Inferior parietal cortex (tissue), 1 donor: ENCODE measurements around the gene DUSP22.
A peak's percentile ranks its signal among the peaks of the same experiment; 100 is the strongest.

Source experiments
- DNase-seq: peaks from one replicate; pipeline ENCODE4 v3.0.0-alpha.2; 2016; ENCODE audit errors: extremely low spot score

Gene DUSP22

DNA sequence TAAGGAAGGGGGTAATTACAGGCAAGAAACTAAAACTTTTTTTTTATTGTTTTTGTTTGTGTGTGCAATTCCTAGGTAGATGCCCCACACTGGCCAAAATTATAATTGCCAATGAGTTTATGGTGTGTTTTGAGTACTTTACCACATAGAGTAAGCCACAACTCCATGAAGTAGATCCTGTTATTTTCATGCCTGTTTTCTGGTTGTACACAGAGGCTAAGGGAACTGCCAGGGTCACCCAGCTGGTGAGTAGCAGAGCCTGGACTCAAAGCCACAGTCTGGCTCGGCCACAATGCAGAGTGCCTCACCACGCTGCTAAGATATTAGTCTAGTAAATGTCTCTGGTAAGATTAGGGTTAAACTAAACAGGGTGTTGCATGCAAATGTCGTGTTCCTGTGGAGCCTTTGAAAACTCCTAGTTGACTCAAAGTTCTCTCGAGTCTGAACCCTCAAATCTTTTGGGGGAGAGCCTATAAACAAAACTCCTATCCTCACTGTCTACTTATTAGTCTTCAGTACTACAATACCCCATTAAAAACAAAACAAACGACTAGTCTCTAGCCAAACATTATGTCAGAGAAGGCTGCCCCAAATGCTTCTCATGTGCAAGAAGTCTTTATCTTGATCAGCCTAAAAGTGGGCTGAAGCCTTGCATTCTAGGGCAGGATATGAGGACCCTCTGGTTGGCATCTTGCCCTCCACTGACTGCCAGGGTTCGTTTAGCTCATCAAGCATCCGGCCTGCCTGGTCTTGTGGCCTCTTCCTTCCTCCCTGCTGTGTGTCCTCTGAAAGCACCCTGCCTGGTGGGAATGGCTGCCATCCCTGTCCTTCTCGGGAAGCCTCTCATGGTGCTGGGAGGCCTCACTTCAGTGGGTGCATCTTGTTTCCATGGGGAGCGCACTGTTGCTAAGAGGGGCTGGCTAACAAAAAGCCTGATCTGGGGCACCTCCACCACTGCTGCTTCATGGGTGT, 4.2 kb downstream of the DUSP22 start:
- DNase-seq: peak; percentile 76

DNA sequence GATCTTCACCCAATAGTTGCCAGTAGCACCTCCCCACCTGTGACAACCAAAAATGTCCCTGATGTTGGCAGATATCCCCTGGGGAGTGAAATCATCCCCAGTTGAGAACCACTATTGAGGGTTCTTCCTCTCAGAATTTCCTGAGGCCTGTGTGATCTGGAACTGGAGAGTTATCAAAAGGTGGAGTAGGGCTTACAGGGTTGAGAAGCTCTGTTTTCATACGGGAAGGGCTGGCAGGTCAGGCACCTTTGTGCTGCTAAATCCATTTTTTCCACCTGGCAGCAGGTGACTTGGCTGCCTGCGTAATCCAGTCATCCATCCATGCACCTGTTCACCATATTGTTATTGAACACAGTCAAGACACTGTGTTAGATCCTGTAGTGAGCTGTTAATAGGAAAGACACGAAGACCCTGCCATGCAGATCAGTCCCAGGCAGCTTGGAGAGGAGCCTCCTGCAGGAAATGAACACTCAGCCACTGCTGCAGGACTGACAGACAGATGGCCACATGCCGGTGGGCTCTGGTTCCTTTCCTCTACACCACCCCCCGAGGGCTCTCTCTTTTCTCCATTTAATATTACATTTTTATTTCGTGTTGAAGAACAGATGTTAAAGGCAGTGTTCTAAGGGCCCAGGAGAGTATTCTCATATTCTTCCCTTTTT, 5.4 kb downstream of the DUSP22 start:
- DNase-seq: no peak

DNA sequence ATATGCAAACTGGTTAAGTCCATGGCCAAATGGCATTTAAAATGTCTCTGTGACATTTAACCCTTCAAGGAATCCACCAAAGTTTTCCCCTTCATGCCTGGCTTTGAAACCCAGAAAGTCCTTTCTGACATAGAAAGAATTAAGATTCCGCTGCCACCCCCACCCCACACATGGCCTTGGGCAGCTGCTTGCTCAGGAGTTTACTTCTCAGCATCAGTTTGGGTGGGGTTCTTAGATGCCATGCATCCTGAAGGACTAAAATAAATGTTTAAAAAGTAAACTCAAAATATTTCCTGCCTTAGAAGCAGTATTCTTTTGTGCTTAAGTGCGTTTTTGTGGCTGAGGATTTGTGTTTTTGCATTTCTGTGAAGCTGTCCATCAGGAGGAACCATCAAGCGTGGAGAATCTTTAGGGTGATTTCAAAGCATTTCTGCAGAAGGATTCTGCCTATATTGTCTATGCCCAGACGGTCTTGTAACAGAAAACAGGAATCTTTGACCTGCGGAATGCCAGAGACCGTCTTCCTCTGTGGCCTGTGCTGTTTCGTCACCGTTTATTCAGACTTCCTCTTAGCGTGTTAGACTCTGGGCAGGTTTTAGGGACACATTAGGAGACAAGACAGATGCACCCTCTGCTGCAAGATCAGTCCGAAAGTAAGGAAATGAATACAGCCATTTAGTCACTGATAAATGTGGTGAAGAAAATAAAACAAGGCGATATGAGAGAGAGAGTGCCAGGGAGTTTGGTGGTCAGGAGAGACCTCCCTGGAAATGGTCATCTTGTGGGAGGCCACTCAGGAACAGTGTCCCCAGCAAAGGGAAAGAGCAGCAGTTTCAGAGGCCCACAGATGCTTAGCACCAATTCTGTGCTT, 6.2 kb downstream of the DUSP22 start:
- no peak for DNase-seq

DNA sequence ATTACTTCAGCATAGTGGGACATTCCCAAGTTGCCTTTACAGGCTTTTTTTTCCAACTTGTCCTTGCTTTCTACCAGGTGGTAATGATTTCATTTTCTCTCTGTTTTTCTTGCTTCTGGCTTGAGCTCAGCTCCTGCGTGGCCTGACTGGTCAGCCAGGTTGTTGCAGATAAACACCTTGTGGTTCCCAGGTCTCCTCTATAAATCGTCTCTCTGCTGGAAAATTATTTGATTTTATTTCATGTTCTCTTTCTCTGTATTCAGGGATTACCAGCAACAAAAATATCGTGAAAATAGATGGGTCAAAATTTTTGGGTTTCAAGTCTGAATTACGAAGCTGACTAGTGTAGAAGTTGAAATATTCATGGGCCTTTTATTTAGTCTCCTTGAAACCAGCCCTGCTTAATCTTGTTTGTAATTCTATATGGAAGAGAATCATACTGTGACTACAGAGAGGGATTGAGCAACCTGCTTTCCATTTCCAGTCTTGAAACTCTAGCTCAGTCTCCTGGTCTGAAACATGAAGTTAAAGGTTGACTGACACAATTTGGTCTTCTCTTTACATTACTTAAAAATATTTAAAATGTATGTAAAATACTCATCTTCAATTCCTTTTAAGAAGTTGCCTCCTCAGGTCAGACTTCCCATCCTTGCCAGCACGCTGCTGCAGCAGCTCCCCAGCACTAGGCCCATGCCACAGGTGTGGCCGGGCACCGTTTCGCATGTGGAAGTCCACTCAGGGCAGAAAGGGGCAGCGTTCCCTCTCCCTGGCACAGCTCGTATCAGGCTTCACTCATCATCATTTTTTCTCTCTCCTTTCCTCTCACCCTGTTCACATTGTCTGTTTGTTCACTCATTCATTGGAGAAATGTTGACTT, 7.1 kb downstream of the DUSP22 start:
- DNase-seq: no peak

DNA sequence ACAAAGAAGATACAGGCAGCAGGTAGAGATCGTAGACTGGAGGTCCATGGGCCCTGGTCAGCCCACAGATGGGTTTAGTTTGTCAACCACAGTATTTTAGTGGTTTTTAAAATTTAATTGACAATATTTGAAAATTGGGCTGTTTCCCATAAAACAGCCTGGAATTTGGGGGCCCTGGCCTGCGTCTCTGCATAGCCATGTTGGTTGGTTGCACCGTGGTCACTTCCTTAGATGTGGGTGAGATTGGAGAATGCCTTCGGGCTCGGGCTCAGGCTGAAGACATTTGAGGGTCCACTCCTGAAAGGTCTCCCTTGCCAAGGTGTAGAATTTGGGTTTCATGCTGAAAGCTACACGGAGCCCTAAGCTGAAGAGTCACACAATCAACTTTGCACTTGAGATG, 7.7 kb downstream of the DUSP22 start:
- DNase-seq: no peak

DNA sequence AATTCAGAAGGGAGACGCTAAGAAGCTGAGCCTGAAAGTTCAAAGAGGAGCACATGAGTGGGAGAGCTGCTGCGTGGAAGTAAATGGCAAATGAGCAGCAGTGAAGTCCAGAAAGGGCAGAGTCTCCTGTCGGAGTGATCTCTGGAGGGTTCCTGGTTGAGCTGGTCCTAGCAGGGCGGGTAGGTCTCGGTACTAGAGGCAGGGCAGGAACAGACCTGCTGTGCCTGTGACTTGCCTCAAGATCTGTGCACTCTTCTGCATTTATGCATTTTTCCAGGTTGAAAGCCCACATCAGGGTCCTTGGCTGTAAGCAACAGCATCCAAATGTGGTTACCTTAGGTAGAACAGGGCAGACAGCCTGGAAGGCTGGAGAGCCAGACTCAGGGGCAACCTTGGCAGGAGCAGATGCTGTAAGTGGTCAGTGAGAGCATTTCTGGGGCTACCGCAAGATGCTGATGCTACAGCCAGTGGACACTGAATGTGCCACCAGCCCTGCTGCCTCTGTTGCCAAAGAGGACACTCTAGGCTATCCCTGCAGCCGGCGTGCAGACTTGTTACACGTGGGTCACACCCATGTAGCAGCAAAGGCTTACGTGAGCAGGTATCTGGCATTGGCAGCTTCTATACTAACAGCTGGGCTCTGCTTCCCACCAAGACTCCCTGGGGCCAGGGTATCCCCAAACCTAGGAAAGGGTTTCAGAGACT, 8.4 kb downstream of the DUSP22 start:
- no peak for DNase-seq

DNA sequence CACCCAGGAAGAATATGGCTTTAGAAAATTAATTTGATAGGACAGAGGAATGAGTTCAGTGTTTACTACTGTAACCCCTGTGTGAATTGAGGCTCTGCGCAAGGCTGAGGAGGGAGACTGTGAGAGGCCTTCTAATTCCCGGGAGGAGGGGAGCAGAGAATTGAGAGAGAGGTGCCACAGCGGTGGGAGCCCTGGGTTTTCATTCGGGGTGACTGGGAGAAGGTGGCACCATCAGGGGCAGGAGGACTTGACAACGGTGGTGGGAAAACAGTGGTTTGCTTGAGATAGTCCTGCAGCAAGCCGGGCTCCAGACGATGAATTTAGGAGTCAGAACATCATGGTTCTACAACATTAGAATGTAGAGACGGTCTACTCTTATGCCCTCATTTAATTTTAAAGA, 9.2 kb downstream of the DUSP22 start:
- DNase-seq: no peak

DNA sequence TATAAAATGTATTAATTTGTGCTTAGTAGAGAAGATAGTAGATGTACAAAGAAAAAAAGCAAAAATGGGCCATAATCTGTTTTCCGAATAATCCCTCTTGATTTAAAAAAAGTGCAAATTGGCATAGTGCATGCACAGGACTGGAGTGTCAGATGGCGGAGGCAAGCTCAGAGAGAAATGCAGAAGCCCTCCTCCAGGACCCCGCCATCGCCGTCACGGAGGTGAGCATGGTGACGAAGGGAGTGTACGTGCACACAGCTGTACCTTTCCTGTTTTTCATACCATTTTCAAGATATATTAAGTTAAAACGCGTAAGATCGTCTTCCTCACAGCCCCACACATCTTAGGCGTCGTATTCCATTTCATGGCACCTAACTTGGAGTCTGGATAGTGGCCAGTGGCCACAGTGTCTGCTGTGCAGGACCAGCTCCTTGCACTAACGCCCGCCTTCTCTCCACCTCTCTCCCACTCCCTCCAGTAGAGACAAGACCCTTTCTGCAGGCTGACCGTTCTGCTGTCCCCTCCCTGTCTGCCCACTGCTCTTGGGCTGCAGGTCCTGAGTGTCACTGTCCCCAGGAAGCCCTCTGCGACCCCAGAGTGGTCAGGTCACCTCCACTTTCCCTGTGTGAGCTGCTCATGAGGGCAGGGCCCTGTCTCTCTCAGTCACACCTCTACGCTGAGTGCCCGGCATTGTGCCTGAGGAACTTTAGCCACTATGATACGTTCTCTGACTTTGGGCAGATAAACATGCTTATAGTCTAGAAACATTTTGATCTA, 9.8 kb downstream of the DUSP22 start:
- DNase-seq: no peak

DNA sequence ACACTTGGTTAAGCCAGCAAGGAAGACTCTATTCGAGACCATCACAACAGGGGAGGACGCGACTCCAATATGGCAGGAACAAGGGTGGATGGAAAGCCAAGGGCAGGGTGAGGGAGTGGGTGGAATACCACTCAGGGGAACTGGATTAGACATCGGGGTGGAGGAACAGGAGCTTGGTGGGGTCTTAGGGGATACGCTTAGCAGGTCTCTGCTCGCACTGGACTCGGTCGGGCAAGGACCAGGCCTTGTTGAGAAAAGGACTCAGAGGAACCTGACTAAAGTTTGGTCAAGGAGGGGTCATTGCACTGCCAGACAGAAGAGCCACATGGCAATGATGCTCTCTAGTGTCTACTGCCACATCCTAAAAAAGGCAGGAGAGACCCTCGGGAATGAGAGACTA, 10.5 kb downstream of the DUSP22 start:
- no peak for DNase-seq

DNA sequence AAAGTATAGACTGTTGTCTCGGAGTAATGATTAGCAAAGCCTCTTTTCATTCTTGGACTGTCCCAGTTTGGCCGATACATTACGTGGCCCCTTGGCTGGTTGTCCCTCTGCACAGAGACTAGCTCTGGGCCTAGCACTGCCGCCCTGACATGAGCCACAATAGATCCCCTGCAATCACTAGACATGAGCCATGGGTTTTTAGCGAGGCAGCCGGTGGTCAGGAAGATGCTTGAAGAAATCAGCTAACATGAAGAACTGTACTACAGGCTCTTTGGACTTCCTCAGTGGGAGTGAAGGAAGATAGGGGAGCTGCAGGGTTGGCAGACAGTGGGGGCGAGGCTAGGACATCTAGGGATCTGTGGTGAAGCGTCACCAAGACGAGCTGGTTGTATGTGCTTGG, 11.0 kb downstream of the DUSP22 start:
- DNase-seq: no peak

DNA sequence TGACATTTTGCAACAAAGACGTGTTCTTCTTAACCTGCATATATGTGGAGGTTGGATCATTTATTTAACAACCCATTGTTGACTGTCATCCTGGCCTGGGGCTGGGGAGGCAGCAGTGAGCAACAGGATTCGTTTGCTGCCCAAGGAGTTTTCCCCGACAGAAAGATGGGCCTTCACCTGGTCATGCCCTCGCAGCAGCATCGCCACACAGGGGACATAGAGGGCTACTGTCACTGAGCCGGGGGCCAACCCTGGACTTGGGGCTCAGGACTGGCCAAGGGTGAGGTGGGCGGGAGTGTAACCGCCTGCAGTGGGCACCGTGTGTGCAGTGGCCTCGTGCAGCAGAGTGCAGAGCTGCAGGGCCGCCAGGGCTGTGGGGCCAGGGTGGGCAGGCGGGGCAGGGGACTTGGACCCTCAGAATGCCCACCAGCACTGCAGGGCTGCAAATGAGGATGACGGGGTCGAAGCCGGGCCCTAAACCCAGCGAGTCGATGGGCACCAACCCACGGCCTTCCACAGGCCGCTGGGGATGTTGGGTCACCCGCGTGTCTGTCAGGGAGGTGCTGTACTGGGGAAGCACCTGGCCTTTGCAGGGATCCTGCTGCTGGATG, 11.8 kb downstream of the DUSP22 start:
- no peak for DNase-seq

DNA sequence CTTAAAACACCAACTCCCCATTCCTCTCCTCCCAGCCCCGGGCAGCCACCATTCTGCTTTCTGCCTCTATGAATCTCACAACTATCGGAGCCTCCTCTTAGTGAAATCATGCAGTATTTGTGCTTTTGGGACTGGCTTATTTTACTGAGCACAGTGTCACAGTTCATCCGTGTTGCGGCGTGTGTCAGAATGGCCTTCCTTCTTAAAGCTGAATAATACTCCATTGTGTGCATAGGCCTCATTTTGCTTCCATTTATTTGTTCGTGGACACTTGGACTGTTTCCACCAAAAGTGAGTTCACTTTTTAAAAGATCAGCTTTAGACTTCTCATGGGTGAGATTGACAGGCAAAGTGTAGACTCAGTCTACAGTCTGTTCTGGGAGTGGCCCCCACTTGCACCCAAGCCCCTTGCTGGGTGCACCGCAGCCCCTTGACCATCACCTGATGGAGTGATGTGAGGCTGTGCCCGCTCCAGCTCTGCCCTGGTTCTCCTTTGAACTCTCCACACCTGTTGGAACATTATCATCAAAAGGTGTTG, 12.6 kb downstream of the DUSP22 start:
- DNase-seq: no peak

DNA sequence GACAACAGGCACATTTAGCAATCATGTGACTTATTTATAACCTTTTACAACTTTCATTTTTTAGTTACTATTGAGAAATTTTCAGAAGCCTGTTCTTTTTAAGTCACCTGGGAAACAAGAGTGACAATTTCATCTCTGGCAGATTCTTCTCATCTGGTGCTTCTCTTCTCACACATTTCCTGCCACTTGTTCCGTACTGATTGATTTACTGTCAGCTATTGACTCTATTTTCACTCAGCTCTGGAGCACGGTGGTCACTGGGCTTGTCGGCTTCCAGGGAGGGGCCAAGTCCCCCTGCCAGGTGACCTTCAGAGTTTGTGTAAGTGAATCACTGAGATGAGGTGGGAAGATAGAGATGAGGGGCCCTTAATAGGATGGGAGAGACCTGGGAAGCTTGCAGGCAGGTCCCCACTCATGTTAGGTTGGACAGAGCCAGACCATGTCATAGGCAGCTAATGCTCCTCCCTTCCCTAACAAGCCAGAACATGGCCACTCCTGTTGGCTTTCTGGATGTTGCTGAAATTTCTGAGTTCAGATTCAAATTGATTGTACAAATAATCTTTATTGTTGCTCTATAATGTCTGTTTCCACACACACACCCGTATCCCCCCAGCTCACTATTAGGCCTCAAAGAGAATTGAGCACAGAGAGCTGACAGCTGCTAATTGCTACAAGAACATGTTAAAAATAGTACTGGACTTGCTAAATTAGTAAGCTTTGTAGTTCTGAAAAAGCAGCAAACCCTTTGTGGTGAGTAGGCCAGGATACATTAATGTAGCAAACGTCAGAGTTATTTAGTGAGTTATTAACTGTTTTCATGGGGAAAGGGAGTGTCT, 13.3 kb downstream of the DUSP22 start:
- no peak for DNase-seq

DNA sequence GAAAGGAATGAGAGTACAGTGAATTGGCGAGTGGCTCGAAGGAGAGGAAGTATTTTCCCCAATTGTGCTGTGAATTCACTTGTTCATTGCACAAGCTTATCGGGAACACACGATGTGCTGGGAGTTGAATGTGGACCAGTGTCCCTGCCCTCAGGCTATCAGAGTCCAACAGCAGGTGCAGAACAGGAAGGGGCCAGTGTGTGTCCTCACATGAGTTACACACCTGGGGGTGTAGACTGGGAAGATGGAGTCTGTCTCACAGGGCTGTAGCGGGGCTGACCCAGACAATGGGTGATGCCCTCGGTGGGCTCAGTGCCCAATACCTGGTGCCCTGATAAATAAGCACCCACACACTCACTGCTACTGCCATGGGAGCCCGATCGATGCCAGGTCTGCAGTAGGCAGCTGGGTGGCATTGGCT, 14.4 kb downstream of the DUSP22 start:
- DNase-seq: no peak

DNA sequence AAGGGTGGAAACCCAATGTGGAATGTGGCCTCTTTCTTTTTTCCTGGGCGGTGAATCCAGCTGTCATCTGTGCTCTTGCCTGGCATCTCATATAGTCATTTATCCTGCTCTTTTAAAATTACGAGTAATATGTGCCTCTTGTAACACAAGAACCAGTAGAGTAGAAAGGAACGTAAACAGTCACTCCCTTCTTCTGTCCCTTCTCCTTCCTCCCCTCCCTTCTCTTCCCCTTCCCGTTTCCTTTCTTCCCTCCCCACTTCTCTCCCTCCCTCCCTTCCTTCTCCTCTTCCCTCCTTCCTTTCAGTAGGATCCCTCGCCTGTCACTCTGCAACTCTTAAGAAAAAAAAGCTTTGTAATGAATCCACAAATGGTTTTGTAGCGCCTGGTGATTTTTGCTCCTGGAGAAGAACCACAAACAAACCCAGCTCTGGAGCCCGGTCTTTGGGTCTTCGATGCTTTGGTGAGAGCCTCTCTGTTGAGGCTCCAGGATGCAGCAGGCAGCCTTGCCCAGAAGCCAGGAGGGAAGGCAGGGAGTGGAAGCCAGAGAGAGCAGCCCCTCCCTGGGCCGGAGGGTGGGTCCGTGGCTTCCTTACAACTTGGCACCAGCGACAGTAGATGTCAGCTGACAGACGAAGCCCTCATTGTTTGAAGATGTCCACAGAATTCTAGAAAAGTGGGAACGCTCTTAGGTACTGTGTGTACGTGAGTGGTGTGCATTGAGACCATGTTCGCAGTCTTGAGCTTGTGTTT, 15.0 kb downstream of the DUSP22 start:
- DNase-seq: no peak

DNA sequence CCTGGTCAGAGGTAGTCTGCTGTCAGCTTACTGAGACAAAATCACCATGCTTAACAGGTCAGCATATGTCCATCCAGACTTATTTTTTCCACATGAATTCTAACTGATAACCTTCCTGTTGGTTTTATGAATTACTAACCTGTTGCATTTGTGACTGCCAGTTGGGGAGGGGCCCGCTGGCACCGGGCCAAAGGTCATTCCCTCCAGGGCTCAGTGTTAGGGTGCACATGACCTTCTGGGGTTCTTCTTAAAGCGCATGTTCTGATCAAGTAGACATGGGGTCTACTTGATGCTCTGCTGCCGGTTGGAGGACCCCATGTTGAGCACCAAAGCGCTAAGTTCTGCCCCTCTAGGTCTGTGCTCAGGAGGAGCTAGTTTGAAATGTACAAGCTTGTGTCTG, 15.6 kb downstream of the DUSP22 start:
- DNase-seq: no peak

DNA sequence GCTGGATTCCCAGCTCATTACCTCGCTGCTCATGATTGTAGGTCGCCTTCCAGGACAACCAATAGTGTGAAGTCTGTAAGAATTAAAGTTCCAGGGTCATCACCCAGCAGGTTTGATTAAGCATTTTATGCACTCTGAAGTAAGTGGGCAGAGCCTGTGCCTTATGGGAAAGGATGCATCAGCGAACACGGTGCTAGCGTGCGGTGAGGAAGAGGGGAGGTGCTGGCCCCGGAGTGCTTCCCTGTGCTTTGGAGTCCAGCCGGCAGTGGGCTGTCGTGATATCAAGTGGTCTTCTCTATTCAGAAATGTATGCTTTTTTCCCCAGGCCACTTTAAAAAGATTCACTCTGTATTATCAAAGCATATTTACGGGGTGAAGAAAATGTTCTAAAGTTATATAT, 16.0 kb downstream of the DUSP22 start:
- no peak for DNase-seq
